ENCODE measurements around the gene EHF. TPM values are rescaled to one million over a fixed set of nuclear protein-coding genes. Genes with fewer than 3 reads are reported as not detected.

Gene EHF
- not detected for total RNA-seq

GRCh38 chr11:34620820-34621792, at the start of gene EHF:
Gene EHF (plus strand): TSS chr11:34621093. CDS start chr11:34642631, 21,538 bp downstream.

Other genes with a start within 250 kb of the EHF start
- gene CAT, start 182.2 kb upstream of the EHF start, total RNA-seq: 74.3 TPM
- not detected for gene ELF5, start 107.3 kb upstream of the EHF start, total RNA-seq